NCI-H446 treated with DMSO at 0.1 percent for 48 hours (cell line): ENCODE results near the gene IDI2.
"Not testable (repeated sequence)": the region's sequence is repeated elsewhere in the genome, so short reads cannot be mapped to it uniquely, and the experiment has no call there.

Experiments
- DNase-seq: peaks from one replicate; lab custom pipeline; 2025; lab: John Stamatoyannopoulos, UW

The IDI2 gene

DNA sequence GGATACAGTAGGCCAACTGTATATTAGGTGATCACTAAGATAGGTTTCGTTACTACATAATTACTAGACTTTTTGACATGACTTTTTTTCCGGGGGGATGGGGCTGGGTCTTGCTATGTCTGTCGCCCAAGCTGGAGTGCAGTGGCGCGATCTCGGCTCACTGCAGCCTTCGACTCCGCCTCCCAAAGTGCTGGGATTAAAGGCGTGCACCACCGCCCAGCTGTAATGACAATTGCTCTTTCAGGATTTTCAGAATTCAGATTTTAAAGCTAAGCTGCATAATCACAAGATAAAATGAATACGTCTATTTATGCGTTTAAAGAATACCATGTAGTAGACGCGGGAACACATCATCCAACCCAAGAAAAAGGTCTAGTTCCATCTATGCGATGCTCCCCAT lies 22.3 kb upstream of the IDI2 start:
- DNase-seq, result no peak

DNA sequence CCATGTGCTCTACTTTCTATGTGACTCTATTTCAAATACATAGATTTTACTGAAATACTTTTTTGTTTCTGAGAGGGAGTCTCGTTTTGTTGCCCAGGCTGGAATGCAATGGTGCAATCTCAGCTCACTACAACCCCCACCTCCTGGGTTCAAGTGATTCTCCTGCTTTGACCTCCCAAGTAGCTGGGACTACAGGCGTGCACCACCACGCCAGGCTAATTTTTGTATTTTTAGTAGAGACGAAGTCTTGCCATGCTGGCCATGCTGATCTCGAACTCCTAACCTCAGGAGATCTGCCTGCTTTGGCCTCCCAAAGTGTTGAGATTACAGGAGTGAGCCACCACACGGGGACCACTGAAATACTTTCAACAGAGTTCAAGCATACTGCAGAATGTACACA lies 19.8 kb upstream of the IDI2 start:
- DNase-seq, result no peak

DNA sequence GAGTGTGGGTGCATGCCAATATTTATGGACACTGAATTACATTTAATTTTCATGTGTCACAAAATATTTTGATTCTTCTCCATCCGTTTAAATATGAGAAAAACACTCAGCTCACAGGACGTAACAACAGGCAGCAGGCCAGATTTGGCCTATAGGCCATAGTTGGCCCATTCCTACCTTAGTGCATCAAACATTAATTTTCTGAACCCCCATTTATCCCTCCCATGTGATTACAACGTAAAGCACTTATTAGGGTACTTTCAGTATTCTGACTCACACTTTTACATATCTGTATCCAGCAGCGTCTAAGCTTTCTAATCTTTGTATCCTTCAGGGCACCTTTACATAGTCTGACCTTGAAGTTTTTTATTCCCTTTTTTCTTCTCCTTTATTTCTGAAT lies 19.3 kb upstream of the IDI2 start:
- no peak for DNase-seq

DNA sequence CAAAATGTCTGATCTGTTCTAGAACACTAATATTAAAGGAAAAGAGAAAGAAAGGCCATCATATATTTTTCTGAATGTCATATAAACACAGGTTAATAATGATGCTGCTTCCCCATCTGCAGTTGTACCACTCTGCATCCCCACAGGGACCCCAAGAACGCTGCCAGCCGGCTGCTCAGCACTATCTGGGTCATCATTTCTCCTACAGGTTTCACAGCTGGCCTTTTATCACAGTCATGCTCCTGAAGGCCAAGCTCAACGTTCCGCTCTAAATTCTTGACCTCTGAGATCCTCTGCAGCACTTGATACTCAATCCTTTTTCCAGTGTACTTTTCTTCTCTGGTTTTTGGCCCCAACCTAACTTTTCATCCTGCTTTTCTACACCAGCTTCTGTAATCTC lies 18.5 kb upstream of the IDI2 start:
- no peak for DNase-seq

DNA sequence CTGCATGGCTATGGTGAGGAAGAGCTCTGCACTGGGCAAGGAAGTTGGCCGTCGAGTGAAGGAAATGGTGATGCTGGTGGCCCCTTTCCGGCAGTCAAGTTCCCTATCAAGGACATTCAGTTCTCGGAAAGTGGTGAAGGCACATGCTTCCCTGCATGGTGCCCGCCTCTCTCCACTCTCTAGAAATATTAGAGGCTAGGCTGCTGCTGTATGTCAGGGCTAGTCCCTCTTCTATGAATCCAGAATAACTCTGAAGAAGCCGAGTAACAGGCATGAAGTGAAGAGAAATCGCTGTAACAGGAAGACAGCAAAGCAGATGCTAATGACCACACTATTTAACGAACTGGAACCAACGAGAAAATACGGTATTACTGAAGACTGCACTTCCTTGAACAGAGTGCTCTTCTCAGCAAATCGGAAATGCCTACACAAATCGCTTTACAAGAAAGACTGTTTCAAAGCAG lies 17.9 kb upstream of the IDI2 start:
- no peak for DNase-seq

DNA sequence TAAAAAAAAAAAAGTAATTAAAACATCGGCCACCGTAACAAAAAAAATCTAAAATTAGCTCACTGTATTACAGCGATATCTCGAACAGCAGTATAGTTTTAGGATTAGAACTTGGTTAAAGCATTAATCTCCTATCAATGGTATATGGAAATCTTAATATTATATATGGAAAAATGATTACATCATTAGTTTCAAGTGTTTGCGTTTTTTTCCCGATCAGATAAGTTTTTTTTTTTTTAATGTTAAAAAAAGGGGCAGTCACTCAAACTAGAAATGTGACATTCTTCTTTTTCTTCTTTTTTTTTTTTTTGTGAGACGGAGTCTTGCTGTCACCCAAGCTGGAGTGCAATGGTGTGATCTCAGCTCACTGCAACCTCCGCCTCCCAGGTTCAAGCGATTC lies 15.9 kb upstream of the IDI2 start:
- no peak for DNase-seq

DNA sequence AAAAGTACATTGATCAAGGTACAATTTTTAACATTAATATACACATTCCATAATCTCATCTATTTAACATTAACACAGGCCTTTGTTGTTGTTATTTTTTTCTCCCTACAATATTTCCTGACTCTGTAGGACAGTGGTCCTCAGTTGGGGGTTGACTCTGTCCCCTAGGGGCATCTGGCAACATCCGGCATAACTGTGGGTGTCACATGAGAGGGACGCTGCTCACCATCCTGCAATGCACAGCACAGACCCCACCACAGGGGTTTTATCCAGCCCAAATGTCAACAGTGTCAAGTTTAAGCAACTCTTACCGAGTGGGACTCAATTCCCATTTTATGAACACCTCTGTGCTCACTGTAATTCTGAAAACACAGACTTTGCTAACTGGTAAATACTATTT lies 14.5 kb upstream of the IDI2 start:
- DNase-seq, result no peak

DNA sequence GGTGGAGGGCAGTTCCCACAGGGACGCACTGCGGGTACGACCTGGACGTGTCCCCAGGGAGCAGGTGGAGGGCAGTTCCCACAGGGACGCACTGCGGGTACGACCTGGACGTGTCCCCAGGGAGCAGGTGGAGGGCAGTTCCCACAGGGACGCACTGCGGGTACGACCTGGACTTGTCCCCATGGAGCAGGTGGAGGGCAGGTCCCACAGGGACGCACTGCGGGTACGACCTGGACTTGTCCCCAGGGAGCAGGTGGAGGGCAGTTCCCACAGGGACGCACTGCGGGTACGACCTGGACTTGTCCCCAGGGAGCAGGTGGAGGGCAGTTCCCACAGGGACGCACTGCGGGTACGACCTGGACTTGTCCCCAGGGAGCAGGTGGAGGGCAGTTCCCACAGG lies 13.1 kb upstream of the IDI2 start:
- DNase-seq, result not testable (repeated sequence)

DNA sequence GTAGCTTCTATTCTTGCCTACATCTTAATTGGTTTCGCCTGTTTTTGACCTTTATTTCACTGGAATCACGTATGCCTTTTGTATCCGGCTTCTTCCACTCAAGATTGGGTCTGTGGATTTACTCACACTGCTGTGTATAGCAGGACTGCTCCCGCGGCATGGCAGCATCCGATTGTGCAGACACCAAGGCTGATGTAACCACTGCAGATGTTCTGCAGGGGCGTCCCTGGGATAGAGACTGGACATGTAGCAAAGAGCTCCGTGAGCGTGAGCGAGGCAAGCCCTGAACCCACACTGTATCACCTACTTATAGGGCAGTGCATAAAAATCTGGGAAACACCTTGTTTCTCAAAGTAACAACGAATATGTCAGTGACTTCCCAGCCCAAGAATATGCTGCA lies 11.4 kb upstream of the IDI2 start:
- DNase-seq, result no peak

DNA sequence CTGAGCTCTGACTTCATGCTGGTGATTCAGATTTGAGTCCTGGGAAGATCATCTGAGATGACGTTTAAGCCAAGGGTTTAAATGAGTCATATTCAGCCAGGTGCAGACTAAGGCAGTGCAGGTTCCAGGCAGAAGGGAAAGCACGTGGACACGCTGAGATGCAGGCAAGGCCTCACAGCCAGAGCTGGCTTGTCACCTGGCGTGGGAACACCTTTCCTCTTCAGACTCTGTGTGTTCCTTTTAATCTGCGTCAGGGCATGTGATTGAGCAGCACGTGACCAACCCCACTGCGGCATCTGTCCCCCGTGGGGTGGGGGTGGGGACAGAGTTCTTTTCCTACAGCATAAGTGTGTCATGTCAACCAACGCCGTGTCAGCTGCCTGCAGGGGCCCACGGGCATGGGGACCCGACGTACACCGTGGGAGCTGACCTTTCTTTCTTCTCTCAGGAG lies 10.7 kb upstream of the IDI2 start:
- DNase-seq, result no peak

DNA sequence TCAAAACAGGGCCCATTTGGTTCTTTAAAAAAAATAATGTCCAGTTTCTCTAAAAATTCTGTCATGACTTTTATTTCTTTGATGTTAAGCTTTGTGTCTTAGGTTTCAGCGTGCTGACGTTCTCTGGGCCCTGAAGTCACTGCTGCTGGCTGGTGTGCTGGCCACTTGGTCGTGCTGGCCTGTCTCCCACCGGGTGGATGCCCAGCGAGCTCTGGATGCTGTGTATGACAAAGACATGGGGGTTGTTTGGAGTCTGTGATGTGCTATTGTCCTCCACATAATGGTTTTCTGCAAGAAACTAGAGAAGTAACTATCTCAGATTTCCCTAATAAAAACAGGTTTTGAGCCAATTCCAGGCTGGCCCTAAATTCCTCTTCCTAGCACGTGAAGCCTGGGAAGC lies 9.5 kb upstream of the IDI2 start:
- DNase-seq, result no peak

DNA sequence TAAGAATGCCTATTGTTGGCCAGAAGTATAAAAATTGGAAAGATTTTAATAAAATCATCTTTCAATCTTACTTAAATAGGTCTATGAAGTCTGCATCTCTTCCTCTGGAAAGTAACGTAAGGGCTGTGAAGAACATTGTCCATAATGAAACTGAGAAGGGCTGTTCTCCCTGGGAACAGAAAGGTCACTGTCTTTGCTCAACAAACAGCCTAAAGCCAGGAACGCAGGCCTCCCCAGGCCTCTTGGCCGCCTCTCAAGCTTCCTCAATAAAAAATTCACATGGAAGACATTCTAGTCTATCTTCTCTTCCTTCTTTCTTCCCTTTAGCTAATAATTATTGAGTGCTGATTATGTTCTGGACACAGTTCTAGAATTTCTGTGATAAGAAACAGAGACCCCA lies 9.1 kb upstream of the IDI2 start:
- no peak for DNase-seq

DNA sequence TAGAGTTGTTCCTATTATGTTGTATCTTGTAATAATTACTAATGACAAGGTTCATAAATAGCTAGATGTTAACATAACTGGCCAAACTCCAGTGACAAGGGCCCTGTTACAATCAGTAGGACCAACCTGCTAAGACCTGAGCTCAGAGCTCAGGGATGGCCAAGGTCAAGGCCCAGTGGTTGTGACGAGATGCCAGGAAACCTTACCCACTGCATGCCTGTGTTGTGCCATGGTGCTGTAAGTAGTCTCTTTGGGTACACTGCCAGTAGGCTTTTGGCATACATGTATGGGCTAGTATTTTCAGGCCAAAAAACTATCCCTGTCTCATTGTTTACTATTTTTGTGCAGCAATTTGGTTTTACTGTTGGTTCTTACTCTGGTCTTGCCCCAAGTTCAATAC lies 7.9 kb upstream of the IDI2 start:
- DNase-seq, result no peak

DNA sequence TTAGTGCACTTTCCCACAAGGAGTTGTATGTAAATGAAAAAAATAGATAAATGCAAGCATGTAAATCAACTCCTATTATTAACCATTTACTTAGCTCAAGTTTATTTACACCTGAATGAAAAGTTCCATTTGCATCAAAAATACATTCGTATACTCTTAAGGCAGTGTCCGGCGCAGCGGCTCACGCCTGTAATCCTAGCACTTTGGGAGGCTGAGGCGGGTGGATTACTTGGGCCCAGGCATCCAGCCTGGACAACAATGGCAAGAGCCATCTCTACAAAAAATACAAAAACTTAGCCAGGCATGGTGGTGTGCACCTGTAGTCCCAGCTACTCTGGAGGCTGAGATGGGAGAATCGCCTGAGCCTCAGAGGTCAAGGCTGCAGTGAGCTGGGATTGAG lies 4.2 kb upstream of the IDI2 start:
- no peak for DNase-seq

DNA sequence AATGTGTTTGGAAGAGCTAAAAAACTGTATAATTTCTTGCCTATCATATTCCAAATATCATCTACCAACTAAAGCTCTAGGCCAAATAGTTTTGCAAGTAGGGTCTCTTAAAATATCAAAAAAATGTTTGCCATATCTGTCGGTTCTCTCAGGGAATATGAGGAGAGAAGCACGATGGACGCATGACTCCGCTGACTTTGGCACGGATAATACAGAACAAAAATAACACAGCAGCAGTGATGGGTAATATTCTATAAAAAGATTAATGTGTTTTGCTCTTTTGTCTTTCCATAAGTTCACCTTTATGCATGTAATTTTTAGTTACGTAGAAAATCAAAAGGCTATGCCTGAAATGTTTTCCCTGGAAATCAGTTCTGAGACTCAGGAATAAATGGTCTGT lies 919 bp upstream of the IDI2 start:
- no peak for DNase-seq

DNA sequence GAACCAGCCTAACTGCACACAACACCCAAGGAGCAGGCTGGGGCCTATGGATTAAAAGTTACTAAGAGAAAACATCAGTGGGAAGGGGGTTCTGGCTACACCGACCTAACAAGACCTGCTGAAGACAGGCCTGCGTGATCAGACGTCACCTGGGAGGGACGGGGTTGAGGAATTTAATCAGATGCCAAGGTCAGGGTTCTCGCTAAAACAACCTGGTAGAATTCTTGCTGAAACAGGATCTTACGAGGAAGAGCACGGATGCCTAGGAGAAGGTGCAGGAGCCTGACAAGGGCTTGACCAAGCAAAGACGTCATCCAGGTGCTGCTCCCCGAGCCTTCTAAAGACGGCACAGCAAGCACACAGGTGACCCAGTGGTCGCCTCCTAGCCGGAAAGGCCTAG lies 1.6 kb downstream of the IDI2 start:
- DNase-seq, result no peak

DNA sequence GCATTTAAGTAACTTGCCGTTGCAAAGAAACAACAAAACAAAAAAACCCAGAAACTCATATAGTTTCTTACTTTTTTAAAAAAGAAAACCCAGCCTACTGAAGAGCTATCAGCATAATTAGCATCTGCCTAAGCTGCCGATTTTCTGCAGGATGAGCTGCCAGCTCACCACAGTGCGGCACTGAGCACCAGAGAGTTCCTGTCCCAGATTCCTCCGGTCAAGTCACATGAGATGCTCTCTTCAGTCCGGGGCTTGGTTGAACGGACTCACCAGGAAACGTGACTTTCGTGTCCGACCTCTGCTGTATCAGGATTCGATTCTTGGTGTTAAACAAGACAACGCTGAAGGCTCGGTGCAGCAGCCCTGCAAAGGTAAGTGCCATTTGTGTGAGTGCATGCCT lies 3.2 kb downstream of the IDI2 start:
- no peak for DNase-seq

DNA sequence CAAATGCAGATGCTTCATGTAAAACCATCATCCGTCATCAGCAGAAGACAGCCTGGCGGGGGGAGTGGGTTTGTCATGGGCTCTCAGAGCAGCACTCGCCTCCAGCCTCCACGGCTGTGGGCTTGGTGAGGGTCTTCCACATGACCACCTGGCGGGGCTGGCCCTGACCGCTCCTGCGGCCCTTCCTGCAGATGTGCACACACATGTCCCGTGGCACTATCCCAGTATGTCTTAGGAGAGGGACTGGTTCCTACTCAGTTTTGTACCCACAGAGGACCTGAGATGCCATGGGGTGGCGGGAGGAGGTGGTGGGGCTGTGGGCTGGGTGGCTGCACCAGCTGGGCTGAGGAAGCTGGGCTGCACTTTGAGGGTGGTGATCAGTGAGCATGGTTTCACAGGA lies 4.7 kb downstream of the IDI2 start:
- DNase-seq, result no peak

DNA sequence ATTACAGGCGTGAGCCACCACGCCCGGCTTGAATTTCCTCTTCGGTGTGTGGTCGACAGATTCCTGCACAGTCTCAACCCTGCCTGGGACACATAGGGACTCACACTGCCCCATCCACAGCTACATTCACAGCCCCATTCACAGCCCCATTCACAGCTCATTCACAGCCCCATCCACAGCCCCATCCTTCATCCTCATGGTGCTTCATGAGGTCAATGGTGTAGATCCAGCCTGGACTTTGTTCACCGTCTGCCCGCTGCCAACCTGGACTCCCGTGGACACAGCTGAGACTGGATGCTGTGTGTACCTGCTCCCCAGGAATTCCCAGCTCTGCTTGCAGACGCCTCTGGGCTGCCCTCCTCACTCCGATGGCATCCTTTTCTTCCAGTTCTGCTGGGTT lies 5.2 kb downstream of the IDI2 start:
- no peak for DNase-seq

DNA sequence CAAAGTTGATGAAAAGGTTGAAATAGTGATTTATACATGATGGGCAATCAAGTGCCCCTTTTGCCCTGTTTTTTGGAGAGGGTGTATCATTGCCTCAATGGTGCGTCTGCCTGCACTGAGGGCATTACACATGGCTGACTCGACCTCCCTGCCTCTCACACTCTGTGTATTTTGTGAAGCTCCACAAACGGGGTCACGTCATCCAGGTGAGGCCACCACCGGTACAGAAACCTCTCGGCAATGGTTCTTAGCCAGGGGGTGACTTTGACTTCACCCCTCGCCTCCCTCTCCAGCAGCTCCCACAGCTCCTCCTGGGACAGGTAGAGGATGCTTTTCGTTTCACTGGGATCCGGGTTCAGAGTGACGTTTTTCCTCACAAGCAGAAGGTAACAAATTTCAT lies 6.3 kb downstream of the IDI2 start:
- no peak for DNase-seq

DNA sequence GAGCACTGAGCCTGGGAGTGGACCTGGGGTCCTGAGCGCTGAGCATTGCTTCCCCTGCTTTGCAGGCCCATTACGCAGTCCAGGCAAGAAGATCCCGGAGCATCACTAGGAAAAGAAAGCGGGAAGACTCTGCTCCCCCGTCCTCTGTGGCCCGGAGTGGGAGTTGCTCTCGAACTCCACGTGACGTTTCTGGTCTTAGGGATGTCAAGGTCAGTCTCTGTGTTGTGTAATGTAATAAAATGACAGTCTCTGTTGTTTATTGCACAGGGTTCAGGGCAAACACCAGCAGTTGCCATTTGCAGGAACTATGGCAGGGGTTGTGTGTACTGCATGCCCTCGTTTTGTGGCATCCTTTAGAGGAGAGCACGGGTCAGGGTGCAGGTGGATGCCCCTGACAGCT lies 10.0 kb downstream of the IDI2 start:
- DNase-seq, result no peak

DNA sequence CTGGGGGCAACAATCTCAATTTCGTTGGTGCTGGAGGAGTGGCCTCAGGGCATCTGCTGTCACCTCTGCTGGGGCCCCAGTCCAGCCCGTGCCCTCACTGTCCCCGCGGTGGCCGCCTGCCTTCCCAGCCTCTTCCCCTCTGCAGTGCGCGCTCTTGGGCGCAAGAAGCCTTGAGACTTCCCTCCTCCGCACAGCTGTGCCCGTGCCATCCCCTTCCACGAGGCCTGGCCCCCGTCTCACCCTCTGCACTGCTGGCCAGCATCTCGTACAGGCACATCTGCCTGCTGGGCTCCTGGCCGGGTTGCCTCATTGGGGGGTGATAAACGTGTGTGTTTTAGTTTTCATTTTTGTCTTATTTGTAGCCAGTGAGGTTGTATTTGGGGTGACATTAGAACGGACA lies 14.0 kb downstream of the IDI2 start:
- no peak for DNase-seq

DNA sequence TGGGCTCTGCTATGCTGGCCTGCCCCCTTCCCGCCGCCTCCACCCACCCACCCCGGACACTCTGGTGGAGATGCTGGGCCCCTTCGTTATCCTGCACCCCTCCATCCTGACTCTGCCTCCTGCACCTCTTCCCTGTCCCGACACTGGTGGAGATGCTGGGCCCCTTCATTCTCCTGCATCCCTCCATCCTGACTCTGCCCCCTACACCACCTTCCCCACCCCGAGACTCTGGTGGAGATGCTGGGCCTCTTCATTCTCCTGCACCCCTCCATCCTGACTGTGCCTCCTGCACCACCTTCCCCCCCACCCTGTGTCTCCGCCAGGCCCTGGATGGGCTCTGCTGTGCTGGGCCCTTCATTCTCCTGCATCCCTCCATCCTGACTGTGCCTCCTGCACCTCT lies 15.0 kb downstream of the IDI2 start:
- no peak for DNase-seq

DNA sequence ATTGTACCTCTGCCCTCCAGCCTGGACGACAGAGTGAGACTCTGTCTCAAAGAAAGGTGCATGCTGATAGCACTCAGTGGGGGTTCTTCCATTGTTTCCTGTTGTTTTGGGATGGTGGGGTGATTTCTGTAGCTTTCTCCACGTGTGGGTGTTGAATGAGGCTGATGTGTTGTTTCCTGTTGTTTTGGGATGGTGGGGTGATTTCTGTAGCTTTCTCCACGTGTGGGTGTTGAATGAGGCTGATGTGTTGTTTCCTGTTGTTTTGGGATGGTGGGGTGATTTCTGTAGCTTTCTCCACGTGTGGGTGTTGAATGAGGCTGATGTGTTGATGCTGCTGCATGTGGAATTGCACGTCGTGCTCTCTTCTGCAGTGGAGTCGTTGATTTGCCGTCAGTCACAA lies 15.7 kb downstream of the IDI2 start:
- DNase-seq, result not testable (repeated sequence)

DNA sequence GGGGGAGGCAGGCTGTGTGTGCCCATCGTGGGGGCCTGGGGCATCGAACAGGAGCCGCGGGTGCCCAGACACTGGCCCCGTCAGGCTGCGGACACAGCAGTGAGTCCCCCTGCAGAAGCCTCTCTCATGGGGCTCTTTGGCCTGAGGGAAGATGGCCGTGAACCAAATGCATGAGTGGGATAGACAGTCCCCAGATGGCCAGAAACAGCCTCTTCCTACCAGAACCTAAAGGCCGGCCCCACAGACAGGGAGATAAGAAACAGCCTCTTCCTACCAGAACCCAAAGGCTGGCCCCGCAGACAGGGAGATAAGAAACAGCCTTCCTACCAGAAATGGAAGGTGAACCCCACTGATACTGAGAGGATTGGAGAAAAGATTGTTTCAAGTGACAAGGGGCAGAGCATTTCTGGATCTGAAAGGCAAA lies 16.6 kb downstream of the IDI2 start:
- DNase-seq, result no peak
